ENCODE measurements around the gene ATP5F1B. TPM values are rescaled to one million over a fixed set of nuclear protein-coding genes. Genes with fewer than 3 reads are reported as not detected.

The ATP5F1B gene
- total RNA-seq, 1 donor from 2014 or later, result 415 TPM

- no peak for DNase-seq (ENCODE audit: extremely low read depth, low read depth, low spot score)
Observed at GRCh38 chr12:56626701-56627100, 19.1 kb downstream of the ATP5F1B start.

GRCh38 chr12:56622535-56622934, 23.2 kb downstream of the ATP5F1B start:
- DNase-seq (ENCODE audit: extremely low read depth, low read depth, low spot score), result no peak

- no peak for DNase-seq (ENCODE audit: extremely low read depth, low read depth, low spot score)
Observed at GRCh38 chr12:56616925-56617324, 28.9 kb downstream of the ATP5F1B start.

- no peak for DNase-seq (ENCODE audit: extremely low read depth, low read depth, low spot score)
Observed at GRCh38 chr12:56616244-56616643, 29.5 kb downstream of the ATP5F1B start.

- no peak for DNase-seq (ENCODE audit: extremely low read depth, low read depth, low spot score)
Observed at GRCh38 chr12:56614627-56615026, 31.2 kb downstream of the ATP5F1B start.

- no peak for DNase-seq (ENCODE audit: extremely low read depth, low read depth, low spot score)
Observed at GRCh38 chr12:56604355-56604754, 41.4 kb downstream of the ATP5F1B start.

GRCh38 chr12:56602239-56602638, 43.5 kb downstream of the ATP5F1B start:
- DNase-seq (ENCODE audit: extremely low read depth, low read depth, low spot score), result no peak

GRCh38 chr12:56601503-56601902, 44.3 kb downstream of the ATP5F1B start:
- DNase-seq (ENCODE audit: extremely low read depth, low read depth, low spot score), result no peak

GRCh38 chr12:56600753-56601152, 45.0 kb downstream of the ATP5F1B start:
- DNase-seq (ENCODE audit: extremely low read depth, low read depth, low spot score), result no peak

- DNase-seq (ENCODE audit: extremely low read depth, low read depth, low spot score), result no peak
Observed at GRCh38 chr12:56599797-56600196, 46.0 kb downstream of the ATP5F1B start.

- no peak for DNase-seq (ENCODE audit: extremely low read depth, low read depth, low spot score)
Observed at GRCh38 chr12:56599041-56599440, 46.7 kb downstream of the ATP5F1B start.

- DNase-seq (ENCODE audit: extremely low read depth, low read depth, low spot score), result no peak
Observed at GRCh38 chr12:56596815-56597214, 49.0 kb downstream of the ATP5F1B start.

GRCh38 chr12:56593909-56594621, 51.7 kb downstream of the ATP5F1B start:
- no peak for DNase-seq (ENCODE audit: extremely low read depth, low read depth, low spot score)

GRCh38 chr12:56591961-56592360, 53.8 kb downstream of the ATP5F1B start:
- DNase-seq (ENCODE audit: extremely low read depth, low read depth, low spot score), result no peak

- no peak for DNase-seq (ENCODE audit: extremely low read depth, low read depth, low spot score)
Observed at GRCh38 chr12:56591126-56591525, 54.7 kb downstream of the ATP5F1B start.

GRCh38 chr12:56590237-56590830, 55.5 kb downstream of the ATP5F1B start:
- DNase-seq (ENCODE audit: extremely low read depth, low read depth, low spot score), result no peak

GRCh38 chr12:56589783-56590182, 56.0 kb downstream of the ATP5F1B start:
- no peak for DNase-seq (ENCODE audit: extremely low read depth, low read depth, low spot score)

Other genes with a start within 250 kb of the ATP5F1B start
- gene TIMELESS, start 196.6 kb downstream of the ATP5F1B start, total RNA-seq, result 7.4 and 13.9 TPM in 2 replicates
- 0.15 TPM in 1 of 2 replicates, not detected in the other for gene MIP, start 191.3 kb downstream of the ATP5F1B start, total RNA-seq
- 1.7 TPM in 2 replicates for gene SPRYD4, start 177.4 kb downstream of the ATP5F1B start, total RNA-seq
- gene GLS2, start 157.8 kb downstream of the ATP5F1B start, total RNA-seq, result 0.58 TPM in 1 of 2 replicates, not detected in the other
- 56.5 and 75.8 TPM in 2 replicates for gene RBMS2, start 124.2 kb downstream of the ATP5F1B start, total RNA-seq
- gene BAZ2A, start 15.7 kb downstream of the ATP5F1B start, total RNA-seq, result 61.5 and 112 TPM in 2 replicates
- gene PTGES3, start 42.3 kb upstream of the ATP5F1B start, total RNA-seq, result 110 and 111 TPM in 2 replicates
- 892 and 1,291 TPM in 2 replicates for gene NACA, start 79.3 kb upstream of the ATP5F1B start, total RNA-seq
- 1.5 and 4.0 TPM in 2 replicates for gene PRIM1, start 106.3 kb upstream of the ATP5F1B start, total RNA-seq
- not detected in 2 replicates for gene HSD17B6, start 117.3 kb upstream of the ATP5F1B start, total RNA-seq

Data from glomerular endothelial cell (primary cell).